Anterior cingulate cortex (tissue), 58 donors: ENCODE data around the gene KRT36.

Experiments used
- DNase-seq, 58 donors: peaks; one replicate each; lab custom pipeline; 2025; lab: John Stamatoyannopoulos, UW

The KRT36 gene

GRCh38 chr17:41448506-41448905 is 41.2 kb downstream of the KRT36 start:
- no peak for DNase-seq

- no peak for DNase-seq
Measured at GRCh38 chr17:41446806-41447205, 42.9 kb downstream of the KRT36 start.

DNA sequence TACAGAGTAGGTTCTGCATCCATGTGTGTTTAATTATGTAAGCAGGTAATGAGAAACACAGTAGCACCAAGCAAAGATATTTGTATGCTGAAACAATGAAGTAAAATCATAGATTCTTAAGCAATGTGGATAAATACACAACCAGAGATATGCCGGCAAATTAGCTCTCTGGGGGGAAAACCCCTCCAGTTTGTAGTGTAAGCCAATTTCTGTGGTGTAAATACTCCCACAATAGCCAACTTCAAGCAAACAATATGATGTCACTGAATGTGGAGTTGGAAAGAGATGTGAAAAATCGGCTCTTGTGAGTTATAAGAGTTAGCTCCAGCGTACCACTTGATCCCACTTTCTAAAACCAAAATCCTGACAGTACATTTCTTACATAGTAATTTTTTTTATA is 45.1 kb downstream of the KRT36 start:
- DNase-seq: no peak

- no peak for DNase-seq
Measured at GRCh38 chr17:41444186-41444585, 45.5 kb downstream of the KRT36 start.

DNA sequence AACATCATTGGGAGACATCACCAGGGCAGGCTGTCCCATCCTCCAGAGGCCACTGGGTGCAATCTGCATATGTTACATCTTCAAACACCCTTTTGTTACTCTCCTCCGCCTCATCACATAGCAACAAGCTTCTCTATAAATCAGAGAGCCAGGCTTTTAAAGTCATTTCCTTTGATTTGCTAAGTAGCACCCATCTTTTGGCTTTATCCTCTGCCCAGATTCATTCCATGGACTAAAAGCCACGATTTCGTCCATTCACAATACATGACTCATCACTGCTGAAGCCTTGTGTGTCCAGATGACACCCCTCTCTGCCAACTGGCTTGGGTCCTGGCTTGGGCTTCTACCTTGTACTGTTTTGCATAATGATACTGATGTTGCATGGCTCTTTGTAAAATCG is 47.0 kb downstream of the KRT36 start:
- DNase-seq: no peak

- DNase-seq: no peak
Measured at GRCh38 chr17:41440531-41441033, 49.1 kb downstream of the KRT36 start, which contains the start of gene KRT38. Gene KRT38, minus strand, starts transcription at chr17:41440983. Its CDS starts 62 bp downstream, at chr17:41440921.

- DNase-seq: no peak
Measured at GRCh38 chr17:41439375-41439774, 50.3 kb downstream of the KRT36 start.

DNA sequence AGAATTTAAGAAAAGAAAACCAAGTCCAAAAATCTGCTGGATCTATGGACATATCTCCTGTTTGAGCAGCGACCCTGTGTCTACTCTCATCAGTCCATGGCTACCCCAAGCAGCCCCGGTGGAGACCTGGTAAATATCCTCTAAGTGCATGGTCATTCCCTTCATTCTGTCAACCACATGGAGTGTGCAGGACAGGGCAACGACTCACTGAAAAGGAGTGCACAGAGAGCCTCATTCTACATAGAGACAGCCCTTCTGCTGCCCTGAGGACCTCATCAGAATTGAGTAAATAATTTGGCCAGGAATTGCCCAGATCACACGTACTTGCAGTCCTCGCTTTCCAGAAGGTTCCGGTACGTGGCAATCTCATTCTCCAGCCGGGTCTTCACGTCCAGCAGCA is 51.9 kb downstream of the KRT36 start:
- DNase-seq: no peak

GRCh38 chr17:41437254-41437653 is 52.5 kb downstream of the KRT36 start:
- DNase-seq: no peak
